Liver (tissue), 9 donors: ENCODE results near the gene ANAPC4. TPM values are rescaled to one million over a fixed set of nuclear protein-coding genes. Genes with fewer than 3 reads are reported as not detected.

Source experiments
- DNase-seq: peaks from one replicate; pipeline ENCODE4 v3.0.0-alpha.2; 2017; ENCODE audit warnings: low spot score
- H3K27ac ChIP-seq, 2 donors: one replicate each; pipeline ENCODE4 v1.7.0; 2013; ENCODE audit warnings: inconsistent platforms in 2 of 2, low read length in 2 of 2, control low read depth in 1 of 2, low read depth in 1 of 2, mild to moderate bottlenecking in 1 of 2
- H3K27me3 ChIP-seq, 4 donors: one replicate each; pipeline versions ENCODE4 v1.6.1 to v1.7.0; 2013; ENCODE audit warnings: low read length in 3 of 4, inconsistent platforms in 1 of 4, mild to moderate bottlenecking in 1 of 4, moderate library complexity in 1 of 4; ENCODE audit not compliant: control insufficient read depth in 4 of 4, insufficient read depth in 4 of 4
- H3K36me3 ChIP-seq, 4 donors: one replicate each; pipeline versions ENCODE4 v1.6.1 to v1.7.0; 2013; ENCODE audit warnings: low read length in 3 of 4, mild to moderate bottlenecking in 3 of 4, low read depth in 1 of 4, moderate library complexity in 1 of 4; ENCODE audit not compliant: control insufficient read depth in 4 of 4, insufficient read depth in 3 of 4
- H3K4me1 ChIP-seq, 4 donors: one replicate each; pipeline versions ENCODE4 v1.6.1 to v1.7.0; 2013; ENCODE audit warnings: low read length in 3 of 4, mild to moderate bottlenecking in 3 of 4, moderate library complexity in 1 of 4; ENCODE audit not compliant: control insufficient read depth in 4 of 4, insufficient read depth in 4 of 4
- H3K4me3 ChIP-seq, 3 donors: one replicate each; pipeline versions ENCODE4 v1.6.1 to v1.7.0; 2013; ENCODE audit warnings: low read length in 3 of 3, control low read depth in 1 of 3, low read depth in 1 of 3, mild to moderate bottlenecking in 1 of 3
- H3K9ac ChIP-seq, 2 donors: one replicate each; pipeline ENCODE4 v1.7.0; 2013; ENCODE audit warnings: low read length in 2 of 2, mild to moderate bottlenecking in 2 of 2, moderate library complexity in 2 of 2, control low read depth in 1 of 2, low read depth in 1 of 2
- H3K9me3 ChIP-seq, 4 donors: one replicate each; pipeline versions ENCODE4 v1.6.1 to v1.7.0; 2013; ENCODE audit warnings: low read length in 3 of 4; ENCODE audit not compliant: control insufficient read depth in 4 of 4
- ATF3 ChIP-seq: IDR thresholded peaks from 2 replicates; pipeline ENCODE4 v1.6.1; 2016; ENCODE audit warnings: antibody characterized with exemption
- CTCF ChIP-seq: fragments of 150-350 bp; IDR thresholded peaks from 2 replicates; pipeline ENCODE4 v1.5.1; 2017; ENCODE audit warnings: improper control_type of control experiment, low read depth, low read length; ENCODE audit not compliant: missing input control
- EGR1 ChIP-seq, 2 donors: IDR thresholded peaks; 2 replicates each; pipeline ENCODE4 v1.6.1; 2016 to 2018; ENCODE audit warnings: antibody characterized with exemption in 2 of 2, low read depth in 2 of 2
- FOXA1 ChIP-seq: IDR thresholded peaks from 2 replicates; pipeline ENCODE4 v1.6.1; 2016; ENCODE audit warnings: antibody characterized with exemption
- FOXA2 ChIP-seq: IDR thresholded peaks from 2 replicates; pipeline ENCODE4 v1.6.1; 2016; ENCODE audit warnings: antibody characterized with exemption
- GABPA ChIP-seq, 2 donors: IDR thresholded peaks in 1 of 2; conservative IDR thresholded peaks in 1 of 2; 2 replicates each; pipeline ENCODE4 v1.6.1; 2016; ENCODE audit warnings: antibody characterized with exemption in 2 of 2, mild to moderate bottlenecking in 1 of 2, moderate library complexity in 1 of 2
- JUND ChIP-seq, 2 donors: IDR thresholded peaks; 2 replicates each; pipeline ENCODE4 v1.6.1; 2016; ENCODE audit warnings: antibody characterized with exemption in 2 of 2
- MAX ChIP-seq: IDR thresholded peaks from 2 replicates; pipeline ENCODE4 v1.6.1; 2016; ENCODE audit warnings: antibody characterized with exemption
- NR2F2 ChIP-seq: IDR thresholded peaks from 2 replicates; pipeline ENCODE4 v1.6.1; 2016; ENCODE audit warnings: antibody characterized with exemption
- RAD21 ChIP-seq, 2 donors: IDR thresholded peaks; 2 replicates each; pipeline ENCODE4 v1.6.1; 2016; ENCODE audit warnings: antibody characterized with exemption in 2 of 2, mild to moderate bottlenecking in 2 of 2
- REST ChIP-seq: IDR thresholded peaks from 2 replicates; pipeline ENCODE4 v1.6.1; 2016; ENCODE audit warnings: antibody characterized with exemption, mild to moderate bottlenecking
- RXRA ChIP-seq, 2 donors: IDR thresholded peaks; 2 replicates each; pipeline ENCODE4 v1.6.1; 2017 to 2018; ENCODE audit warnings: antibody characterized with exemption in 2 of 2, mild to moderate bottlenecking in 1 of 2
- TAF1 ChIP-seq: conservative IDR thresholded peaks from 2 replicates; pipeline ENCODE4 v1.6.1; 2016; ENCODE audit warnings: antibody characterized with exemption, mild to moderate bottlenecking
- YY1 ChIP-seq: IDR thresholded peaks from 2 replicates; pipeline ENCODE4 v1.6.1; 2016; ENCODE audit warnings: antibody characterized with exemption, mild to moderate bottlenecking
- WGBS: extraction: QIAGEN DNeasy Blood & Tissue Kit; methylation state at CpG from one replicate; pipeline ENCODE4 v1.1.7; 2013; 5-methylcytosine and 5-hydroxymethylcytosine counted together
- polyA plus RNA-seq, 2 donors: library from polyadenylated mRNA; stranded (reverse) in 1 of 2; unstranded in 1 of 2; fragments of 200-250 nt in 1 of 2; fragments of >200 nt in 1 of 2; fragmentation: Nextera tagmentation in 1 of 2; extraction: Ambion mirVana in 1 of 2; gene quantifications; one replicate each; pipeline versions ENCODE4 v1.2.1 to v1.2.3, GENCODE V29; 2013 to 2015
- total RNA-seq, 2 donors: library from RNA; depleted of rRNA; stranded (reverse); fragments of >200 nt; gene quantifications; one replicate each; pipeline ENCODE4 v1.2.3, GENCODE V29; 2014
- donor health status: healthy.
- donor health status: healthy.
- donor health status: healthy.
- donor health status: healthy.
- donor health status: healthy.

The ANAPC4 gene
- total and polyA plus RNA-seq, 4 donors, result 5.7 to 17.3 (median 11.0) TPM

GRCh38 chr4:25358515-25359275, 18.4 kb upstream of the ANAPC4 start:
- no peaks in the 10 kb centered on the region for H3K9me3 ChIP-seq
- WGBS, result 88% methylated on average over 14 of the region's 14 CpGs
- DNase-seq, result no peak
- no peak overlapping the region for H3K9ac ChIP-seq
- H3K4me3 ChIP-seq, result no peak overlapping the region
- no peak overlapping the region for H3K27ac ChIP-seq
- no peak for TF ChIP-seq EGR1 (IDR thresholded peaks at IDR 0.05; ENCODE audit: low read depth in 2 of 2)
- no peak for TF ChIP-seq JUND (IDR thresholded peaks at IDR 0.05)
- TF ChIP-seq NR2F2, result no peak
- TF ChIP-seq REST, result no peak
- no peak for TF ChIP-seq RXRA (IDR thresholded peaks at IDR 0.05)
- no peak for TF ChIP-seq YY1
- no peak for TF ChIP-seq FOXA1
- TF ChIP-seq ATF3, result no peak
- TF ChIP-seq GABPA (IDR thresholded peaks at IDR 0.05 in 1 of 2, conservative IDR thresholded peaks at IDR 0.05 in 1 of 2), result no peak
- H3K4me1 ChIP-seq, result peaks cover 0 to 8% (median 0%) of the 10 kb centered on the region in 4 donors
- no peaks in the 10 kb centered on the region for H3K36me3 ChIP-seq
- H3K27me3 ChIP-seq, result no peaks in the 10 kb centered on the region

- H3K36me3 ChIP-seq, result peaks cover 0 to 5% (median 0%) of the 10 kb centered on the region in 4 donors
- WGBS, result 98% methylated on average over 9 of the region's 9 CpGs
- no peak for DNase-seq
Observed at GRCh38 chr4:25361253-25361652, 15.8 kb upstream of the ANAPC4 start.

GRCh38 chr4:25367004-25367621, 9.9 kb upstream of the ANAPC4 start:
- Histone ChIP-seq H3K4me3 (no peak overlapping the region), H3K9ac (no peak overlapping the region), H3K27ac (no peak overlapping the region), H3K4me1 (peaks cover 4 to 24% (median 13%) of the 10 kb centered on the region in 4 donors), H3K36me3 (peaks cover 0 to 5% (median 0%) of the 10 kb centered on the region in 4 donors), H3K27me3 (no peaks in the 10 kb centered on the region), H3K9me3 (no peaks in the 10 kb centered on the region)
- 79% methylated on average over 2 of the region's 2 CpGs for WGBS
- no peak for TF ChIP-seq REST
- TF ChIP-seq RAD21 (IDR thresholded peaks at IDR 0.05), result peak; percentile 80
- TF ChIP-seq MAX, result no peak
- TF ChIP-seq CTCF, result peak; percentile 42
- DNase-seq, result no peak

More at GRCh38 chr4:25361253-25361652, 15.8 kb upstream of the ANAPC4 start:
- TF ChIP-seq FOXA2 (no peak), FOXA1 (no peak), NR2F2 (no peak), TAF1 (no peak), RAD21 (IDR thresholded peaks at IDR 0.05) (no peak)
- H3K4me1 ChIP-seq, result peaks cover 0 to 9% (median 0%) of the 10 kb centered on the region in 4 donors
- H3K4me3 ChIP-seq, result no peak overlapping the region
- no peak overlapping the region for H3K9ac ChIP-seq
- no peak overlapping the region for H3K27ac ChIP-seq
- no peaks in the 10 kb centered on the region for H3K9me3 ChIP-seq
- no peaks in the 10 kb centered on the region for H3K27me3 ChIP-seq
